ENCODE measurements around the gene MNT. TPM values are rescaled to one million over a fixed set of nuclear protein-coding genes. Genes with fewer than 3 reads are reported as not detected.
A peak's percentile ranks its signal among the peaks of the same experiment; 100 is the strongest.

The MNT gene
- total RNA-seq, 4 donors from 2014 or later: 13.7 to 27.7 (median 20.9) TPM

GRCh38 chr17:2384439-2385127, 16.3 kb downstream of the MNT start:
- Histone ChIP-seq H3K27ac (no peak overlapping the region), H3K4me3 (no peak overlapping the region), H3K4me1 (peaks cover 0 to 19% (median 10%) of the 10 kb centered on the region in 4 donors), H3K36me3 (no peaks in the 10 kb centered on the region), H3K27me3 (no peaks in the 10 kb centered on the region), H3K9me3 (no peaks in the 10 kb centered on the region)
- intact Hi-C loops (cut with DNase I; ENCODE audit: low total_unique reads) (no loop called here), in situ Hi-C loops (cut with MboI; ENCODE audit: low pct_ligation_motif_present in 1 of 4, low pct_unique_long_range_greater_than_20kb in 1 of 4, low sequenced_read_pairs in 3 of 4) (loop anchor here in 2 of 4 donors (5.0 kb wide), 1 partner anchor 33 kb away; no protein-coding TSS in a partner anchor)
- TF ChIP-seq POLR2A (IDR thresholded peaks at IDR 0.05): no peak
- no peak for TF ChIP-seq POLR2AphosphoS5 (IDR thresholded peaks at IDR 0.05)
- no peak for TF ChIP-seq CTCF (IDR thresholded peaks at IDR 0.05)
- no peak for TF ChIP-seq EP300 (IDR thresholded peaks at IDR 0.05; ENCODE audit: low read depth)
- 83% methylated on average over 22 of the region's 22 CpGs; no CpG with 5 or more reads in 1 of the 2 donors for WGBS, 2 donors (ENCODE audit: low coverage in 1 of 2)
- no peak for DNase-seq

GRCh38 chr17:2383628-2384167, 17.2 kb downstream of the MNT start:
- Histone ChIP-seq H3K27ac (peak overlapping the region in 2 of 4 donors; percentile 12 to 22), H3K9me3 (no peaks in the 10 kb centered on the region), H3K4me1 (peaks cover 0 to 19% (median 10%) of the 10 kb centered on the region in 4 donors), H3K4me3 (no peak overlapping the region), H3K27me3 (no peaks in the 10 kb centered on the region), H3K36me3 (no peaks in the 10 kb centered on the region)
- TF ChIP-seq EP300 (IDR thresholded peaks at IDR 0.05; ENCODE audit: low read depth) (no peak), POLR2A (IDR thresholded peaks at IDR 0.05) (no peak), CTCF (IDR thresholded peaks at IDR 0.05) (no peak)
- DNase-seq: no peak
- WGBS, 2 donors (ENCODE audit: low coverage in 1 of 2): 80 to 88% methylated on average over 3 to 11 of the region's 11 CpGs
- intact Hi-C loops (cut with DNase I; ENCODE audit: low total_unique reads) (no loop called here), in situ Hi-C loops (cut with MboI; ENCODE audit: low pct_ligation_motif_present in 1 of 4, low pct_unique_long_range_greater_than_20kb in 1 of 4, low sequenced_read_pairs in 3 of 4) (loop anchor here in 2 of 4 donors (5.0 kb wide), 1 partner anchor 34 kb away; no protein-coding TSS in a partner anchor)

- DNase-seq: no peak
- in situ Hi-C loops (cut with MboI; ENCODE audit: low pct_ligation_motif_present in 1 of 4, low pct_unique_long_range_greater_than_20kb in 1 of 4, low sequenced_read_pairs in 3 of 4) (loop anchor here in 2 of 4 donors (5.0 kb wide), 1 partner anchor 36 kb away; no protein-coding TSS in a partner anchor), intact Hi-C loops (cut with DNase I; ENCODE audit: low total_unique reads) (no loop called here)
- no peaks in the 10 kb centered on the region for H3K27me3 ChIP-seq
- no peak for TF ChIP-seq EP300 (IDR thresholded peaks at IDR 0.05; ENCODE audit: low read depth)
- no peak overlapping the region for H3K27ac ChIP-seq
- peaks cover 0 to 15% (median 8%) of the 10 kb centered on the region in 4 donors for H3K4me1 ChIP-seq
- H3K36me3 ChIP-seq: no peaks in the 10 kb centered on the region
- 83% methylated on average over 14 of the region's 15 CpGs; no CpG with 5 or more reads in 1 of the 2 donors for WGBS, 2 donors (ENCODE audit: low coverage in 1 of 2)
- no peaks in the 10 kb centered on the region for H3K9me3 ChIP-seq
- H3K4me3 ChIP-seq: no peak overlapping the region
Observed at GRCh38 chr17:2380950-2381649, 19.8 kb downstream of the MNT start.

GRCh38 chr17:2380226-2380922, 20.5 kb downstream of the MNT start:
- intact Hi-C loops (cut with DNase I; ENCODE audit: low total_unique reads): no loop called here
- 88% methylated on average over 16 of the region's 16 CpGs; no CpG with 5 or more reads in 1 of the 2 donors for WGBS, 2 donors (ENCODE audit: low coverage in 1 of 2)
- H3K36me3 ChIP-seq: no peaks in the 10 kb centered on the region
- H3K4me3 ChIP-seq: no peak overlapping the region
- peaks cover 0 to 13% (median 7%) of the 10 kb centered on the region in 4 donors for H3K4me1 ChIP-seq
- H3K9me3 ChIP-seq: no peaks in the 10 kb centered on the region
- H3K27me3 ChIP-seq: no peaks in the 10 kb centered on the region
- in situ Hi-C loops (cut with MboI; ENCODE audit: low pct_ligation_motif_present in 1 of 4, low pct_unique_long_range_greater_than_20kb in 1 of 4, low sequenced_read_pairs in 3 of 4): loop anchor here in 2 of 4 donors (5.0 kb wide), 1 partner anchor 37 kb away; no protein-coding TSS in a partner anchor
- no peak for DNase-seq
- TF ChIP-seq CTCF (IDR thresholded peaks at IDR 0.05) (no peak), POLR2AphosphoS5 (IDR thresholded peaks at IDR 0.05) (no peak), EP300 (IDR thresholded peaks at IDR 0.05; ENCODE audit: low read depth) (no peak), POLR2A (IDR thresholded peaks at IDR 0.05) (no peak)
- no peak overlapping the region for H3K27ac ChIP-seq

Measured in transverse colon (tissue), 4 donors.